Testis (tissue), 3 donors: ENCODE results near the gene CENPP. TPM values are rescaled to one million over a fixed set of nuclear protein-coding genes. Genes with fewer than 3 reads are reported as not detected.

Source experiments
- DNase-seq: peaks from one replicate; pipeline ENCODE4 v3.0.0-alpha.2; 2019
- H3K27ac ChIP-seq, 2 donors: fragments of 200-600 bp; sonication (generic); one replicate each; pipeline ENCODE4 v1.5.1; 2019
- H3K27me3 ChIP-seq: fragments of 200-600 bp; sonication (generic); one replicate; pipeline ENCODE4 v1.5.1; 2019
- H3K36me3 ChIP-seq: fragments of 200-600 bp; sonication (generic); one replicate; pipeline ENCODE4 v1.5.1; 2017; ENCODE audit warnings: low read depth; ENCODE audit errors: missing control alignments
- H3K4me1 ChIP-seq: fragments of 200-600 bp; sonication (generic); one replicate; pipeline ENCODE4 v1.5.1; 2019
- H3K4me3 ChIP-seq, 2 donors: fragments of 200-600 bp; sonication (generic); one replicate each; pipeline ENCODE4 v1.5.1; 2017 to 2019
- H3K9me3 ChIP-seq: fragments of 200-600 bp; sonication (generic); one replicate; pipeline ENCODE4 v1.5.1; 2017
- CTCF ChIP-seq, 3 experiments: fragments of 450-650 bp in 2 of 3; fragments of 200-600 bp in 1 of 3; sonication (generic) in 1 of 3; IDR thresholded peaks; one replicate each; pipeline ENCODE4 v1.5.1; 2016 to 2019; ENCODE audit warnings: antibody characterized with exemption in 3 of 3, mild to moderate bottlenecking in 2 of 3, moderate library complexity in 1 of 3
- POLR2A ChIP-seq: fragments of 450-650 bp; IDR thresholded peaks from one replicate; pipeline ENCODE4 v1.6.1; 2017; ENCODE audit warnings: antibody characterized with exemption, mild to moderate bottlenecking, moderate library complexity
- WGBS, 2 donors: methylation state at CpG; one replicate each; pipeline ENCODE4 v1.1.5; 2018; 5-methylcytosine and 5-hydroxymethylcytosine counted together
- intact Hi-C: fragments of 100-400 bp; cut with DNase I; formaldehyde crosslinking; loops from one replicate; pipeline ENCODE4 v1.15.1; 2023; ENCODE audit warnings: low total_unique reads
- polyA plus RNA-seq: library from polyadenylated mRNA; stranded (reverse); fragments of 350-450 nt; fragmentation: Illumina TruSeq; extraction: RNeasy Lipid Tissue Mini Kit (QIAGEN cat#74804); gene quantifications from one replicate; pipeline ENCODE4 v1.2.3, GENCODE V29; 2014; ENCODE audit warnings: low read depth, low replicate concordance; ENCODE audit not compliant: insufficient read depth
- total RNA-seq, 2 donors: library from RNA; depleted of rRNA; stranded (reverse); fragments of >200 nt; gene quantifications; one replicate each; pipeline ENCODE4 v1.2.3, GENCODE V29; 2016

CENPP gene
- total and polyA plus RNA-seq, 3 donors from 2014 or later: 8.1 to 12.1 (median 9.6) TPM

DNA sequence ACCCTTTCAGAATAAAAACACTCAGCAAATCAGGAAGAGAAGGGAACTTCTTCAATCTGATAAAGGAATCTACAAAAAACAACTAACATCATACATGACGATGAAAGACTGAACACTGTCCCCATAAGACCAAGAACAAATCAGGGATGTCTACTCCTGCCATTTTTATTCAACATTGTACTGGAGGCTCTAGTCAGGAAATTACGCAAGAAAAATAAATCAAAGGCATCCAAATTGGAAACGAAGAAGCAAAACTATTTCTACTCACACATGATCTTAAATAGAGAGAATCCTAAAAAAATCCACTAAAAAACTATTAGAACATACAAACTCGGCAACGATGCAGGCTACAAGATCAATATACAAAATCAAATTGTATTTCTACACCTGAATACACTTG lies 301.9 kb downstream of the CENPP start:
- no peaks in the 10 kb centered on the region for H3K36me3 ChIP-seq
- no peak for TF ChIP-seq POLR2A
- TF ChIP-seq CTCF (IDR thresholded peaks at IDR 0.05): no peak
- H3K4me3 ChIP-seq: no peak overlapping the region
- no peaks in the 10 kb centered on the region for H3K27me3 ChIP-seq
- intact Hi-C loops: no loop called here
- H3K4me1 ChIP-seq: peaks cover 5% of the 10 kb centered on the region
- H3K9me3 ChIP-seq: no peaks in the 10 kb centered on the region
- WGBS, 2 donors: 91 to 92% methylated on average over 5 of the region's 5 CpGs
- H3K27ac ChIP-seq: no peak overlapping the region
- no peak for DNase-seq

DNA sequence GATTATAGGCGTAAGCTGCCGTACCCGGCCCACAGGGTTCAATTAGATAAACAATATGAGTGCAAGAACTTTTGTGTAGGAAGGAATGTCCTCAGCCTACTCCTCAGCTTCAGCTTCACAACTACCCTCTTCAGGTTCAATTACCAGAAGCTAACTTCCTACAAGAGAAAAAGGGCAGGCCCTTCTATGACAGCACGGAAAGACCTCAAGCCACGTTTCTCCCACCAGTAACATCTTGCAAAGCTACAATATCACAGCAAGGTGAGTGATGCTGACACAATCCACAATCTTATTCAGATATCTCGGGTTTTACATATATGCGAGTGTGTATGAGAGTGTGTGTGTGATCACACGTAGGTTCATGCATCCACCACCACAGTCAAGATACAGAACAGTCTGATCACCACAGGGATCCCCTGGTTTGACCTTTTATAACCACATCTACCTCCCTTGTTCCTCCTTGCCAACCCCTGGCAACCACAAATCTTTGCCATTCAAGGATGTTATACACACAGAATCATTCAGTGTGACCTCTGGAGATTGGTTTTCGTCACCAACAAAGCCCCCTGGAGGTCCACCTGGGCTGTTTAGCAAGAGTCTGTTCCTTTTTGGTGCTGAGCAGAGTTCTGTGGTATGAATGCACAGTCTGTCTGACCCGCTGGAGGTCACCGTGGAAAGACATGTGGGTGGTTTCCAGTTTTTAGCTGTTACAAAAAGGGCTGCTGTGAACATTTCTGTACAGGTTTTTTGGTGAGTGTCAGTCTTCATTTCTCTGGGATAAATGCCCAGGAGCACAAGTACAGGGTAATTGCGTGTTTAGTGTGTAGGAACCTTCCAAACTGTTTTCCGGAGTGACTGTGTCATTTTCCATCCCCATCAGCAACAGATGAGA lies 305.9 kb downstream of the CENPP start:
- Histone ChIP-seq H3K9me3 (no peaks in the 10 kb centered on the region), H3K36me3 (no peaks in the 10 kb centered on the region), H3K4me3 (no peak overlapping the region), H3K4me1 (peaks cover 8% of the 10 kb centered on the region), H3K27ac (no peak overlapping the region), H3K27me3 (no peaks in the 10 kb centered on the region)
- intact Hi-C loops: no loop called here
- peak; percentile 12 for DNase-seq
- TF ChIP-seq CTCF (IDR thresholded peaks at IDR 0.05) (no peak), POLR2A (no peak)
- WGBS, 2 donors: 76 to 77% methylated on average over 13 of the region's 13 CpGs

- intact Hi-C loops: no loop called here
- peak; percentile 9 for DNase-seq
- Histone ChIP-seq H3K4me1 (peaks cover 8% of the 10 kb centered on the region), H3K36me3 (no peaks in the 10 kb centered on the region), H3K27me3 (no peaks in the 10 kb centered on the region), H3K27ac (no peak overlapping the region), H3K4me3 (no peak overlapping the region), H3K9me3 (no peaks in the 10 kb centered on the region)
- no peak for TF ChIP-seq POLR2A
- no peak for TF ChIP-seq CTCF (IDR thresholded peaks at IDR 0.05)
- WGBS, 2 donors: 95 to 96% methylated on average over 5 of the region's 5 CpGs
Measured at GRCh38 chr9:92632641-92633040, 306.9 kb downstream of the CENPP start.

- 70 to 85% methylated on average over 7 to 9 of the region's 9 CpGs for WGBS, 2 donors
- Histone ChIP-seq H3K9me3 (no peaks in the 10 kb centered on the region), H3K27ac (peak overlapping the region in 1 of 2 donors; percentile 2), H3K36me3 (no peaks in the 10 kb centered on the region), H3K4me3 (no peak overlapping the region), H3K4me1 (peaks cover 8% of the 10 kb centered on the region), H3K27me3 (no peaks in the 10 kb centered on the region)
- no peak for TF ChIP-seq POLR2A
- no peak for TF ChIP-seq CTCF (IDR thresholded peaks at IDR 0.05)
- intact Hi-C loops: no loop called here
- peak; percentile 10 for DNase-seq
Measured at GRCh38 chr9:92633614-92634278, 308.0 kb downstream of the CENPP start.
